ENCODE data around the gene NLRP4. TPM values are rescaled to one million over a fixed set of nuclear protein-coding genes. Genes with fewer than 3 reads are reported as not detected.
A peak's percentile ranks its signal among the peaks of the same experiment; 100 is the strongest.

NLRP4 gene, protein sequence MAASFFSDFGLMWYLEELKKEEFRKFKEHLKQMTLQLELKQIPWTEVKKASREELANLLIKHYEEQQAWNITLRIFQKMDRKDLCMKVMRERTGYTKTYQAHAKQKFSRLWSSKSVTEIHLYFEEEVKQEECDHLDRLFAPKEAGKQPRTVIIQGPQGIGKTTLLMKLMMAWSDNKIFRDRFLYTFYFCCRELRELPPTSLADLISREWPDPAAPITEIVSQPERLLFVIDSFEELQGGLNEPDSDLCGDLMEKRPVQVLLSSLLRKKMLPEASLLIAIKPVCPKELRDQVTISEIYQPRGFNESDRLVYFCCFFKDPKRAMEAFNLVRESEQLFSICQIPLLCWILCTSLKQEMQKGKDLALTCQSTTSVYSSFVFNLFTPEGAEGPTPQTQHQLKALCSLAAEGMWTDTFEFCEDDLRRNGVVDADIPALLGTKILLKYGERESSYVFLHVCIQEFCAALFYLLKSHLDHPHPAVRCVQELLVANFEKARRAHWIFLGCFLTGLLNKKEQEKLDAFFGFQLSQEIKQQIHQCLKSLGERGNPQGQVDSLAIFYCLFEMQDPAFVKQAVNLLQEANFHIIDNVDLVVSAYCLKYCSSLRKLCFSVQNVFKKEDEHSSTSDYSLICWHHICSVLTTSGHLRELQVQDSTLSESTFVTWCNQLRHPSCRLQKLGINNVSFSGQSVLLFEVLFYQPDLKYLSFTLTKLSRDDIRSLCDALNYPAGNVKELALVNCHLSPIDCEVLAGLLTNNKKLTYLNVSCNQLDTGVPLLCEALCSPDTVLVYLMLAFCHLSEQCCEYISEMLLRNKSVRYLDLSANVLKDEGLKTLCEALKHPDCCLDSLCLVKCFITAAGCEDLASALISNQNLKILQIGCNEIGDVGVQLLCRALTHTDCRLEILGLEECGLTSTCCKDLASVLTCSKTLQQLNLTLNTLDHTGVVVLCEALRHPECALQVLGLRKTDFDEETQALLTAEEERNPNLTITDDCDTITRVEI
- not detected in 2 replicates for total RNA-seq

DNA sequence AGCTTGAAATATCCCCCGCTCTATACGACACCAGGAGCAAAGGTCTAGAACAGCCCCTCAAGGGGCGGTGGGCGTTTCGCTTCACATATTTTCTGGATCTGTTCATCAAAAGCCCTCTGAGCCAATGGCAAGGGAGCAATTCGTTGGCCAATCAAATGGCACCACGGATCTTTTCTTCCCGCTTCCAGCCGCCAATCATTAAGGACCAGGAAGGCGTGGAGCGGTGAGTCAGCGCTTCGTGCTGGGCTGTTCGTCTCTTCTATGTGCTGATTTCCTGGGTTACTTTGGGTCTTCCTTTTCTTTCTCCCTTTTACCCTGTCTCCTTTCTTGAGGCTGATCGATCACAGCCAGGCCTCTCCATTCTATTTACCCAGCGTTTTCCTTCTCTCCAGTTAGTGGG lies at the start of gene NLRP4:
NLRP4 (plus strand) TSS at position 201 of the 400 bp plus-strand sequence. CDS start 15,541 bp downstream, outside the sequence.
- no peak for DNase-seq (ENCODE audit: low read depth)
- Histone ChIP-seq H3K36me3 (ENCODE audit: control insufficient read depth, insufficient read depth, low read length) (no peaks in the 10 kb centered on the region), H3K4me3 (ENCODE audit: low read depth, low read length) (no peak within 1 kb of the TSS), H3K27me3 (ENCODE audit: control insufficient read depth, insufficient read depth, low read length) (no peaks in the 10 kb centered on the region)
- TF ChIP-seq, protein P1, sequence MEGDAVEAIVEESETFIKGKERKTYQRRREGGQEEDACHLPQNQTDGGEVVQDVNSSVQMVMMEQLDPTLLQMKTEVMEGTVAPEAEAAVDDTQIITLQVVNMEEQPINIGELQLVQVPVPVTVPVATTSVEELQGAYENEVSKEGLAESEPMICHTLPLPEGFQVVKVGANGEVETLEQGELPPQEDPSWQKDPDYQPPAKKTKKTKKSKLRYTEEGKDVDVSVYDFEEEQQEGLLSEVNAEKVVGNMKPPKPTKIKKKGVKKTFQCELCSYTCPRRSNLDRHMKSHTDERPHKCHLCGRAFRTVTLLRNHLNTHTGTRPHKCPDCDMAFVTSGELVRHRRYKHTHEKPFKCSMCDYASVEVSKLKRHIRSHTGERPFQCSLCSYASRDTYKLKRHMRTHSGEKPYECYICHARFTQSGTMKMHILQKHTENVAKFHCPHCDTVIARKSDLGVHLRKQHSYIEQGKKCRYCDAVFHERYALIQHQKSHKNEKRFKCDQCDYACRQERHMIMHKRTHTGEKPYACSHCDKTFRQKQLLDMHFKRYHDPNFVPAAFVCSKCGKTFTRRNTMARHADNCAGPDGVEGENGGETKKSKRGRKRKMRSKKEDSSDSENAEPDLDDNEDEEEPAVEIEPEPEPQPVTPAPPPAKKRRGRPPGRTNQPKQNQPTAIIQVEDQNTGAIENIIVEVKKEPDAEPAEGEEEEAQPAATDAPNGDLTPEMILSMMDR (IDR thresholded peaks at IDR 0.05; ENCODE audit: insufficient read depth, low read length, poor library complexity, severe bottlenecking): no peak

DNA sequence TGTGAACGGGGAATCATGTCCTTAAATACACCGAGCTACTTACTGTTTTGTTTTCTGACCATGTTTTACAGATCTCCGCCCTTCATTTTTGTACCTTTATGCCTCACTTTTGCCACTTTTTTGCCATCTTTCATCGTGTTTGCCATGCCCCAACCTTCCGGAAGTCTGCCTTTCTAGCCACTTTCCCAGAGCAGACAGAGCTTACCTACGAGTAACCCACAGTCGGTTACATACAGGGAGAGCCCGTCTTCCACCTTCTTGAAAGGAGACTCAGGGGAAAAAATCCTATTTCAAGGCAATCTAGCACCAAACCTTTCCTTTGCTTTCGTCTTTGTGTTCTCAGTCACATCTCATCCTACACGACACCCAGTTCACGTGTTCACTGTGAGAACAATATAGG lies 41.3 kb upstream of the NLRP4 start:
- H3K27me3 ChIP-seq (ENCODE audit: control insufficient read depth, insufficient read depth, low read length): no peaks in the 10 kb centered on the region
- TF ChIP-seq, protein P1 (IDR thresholded peaks at IDR 0.05; ENCODE audit: insufficient read depth, low read length, poor library complexity, severe bottlenecking): no peak
- no peaks in the 10 kb centered on the region for H3K36me3 ChIP-seq (ENCODE audit: control insufficient read depth, insufficient read depth, low read length)
- DNase-seq (ENCODE audit: low read depth): no peak
- H3K4me3 ChIP-seq (ENCODE audit: low read depth, low read length): no peak overlapping the region

DNA sequence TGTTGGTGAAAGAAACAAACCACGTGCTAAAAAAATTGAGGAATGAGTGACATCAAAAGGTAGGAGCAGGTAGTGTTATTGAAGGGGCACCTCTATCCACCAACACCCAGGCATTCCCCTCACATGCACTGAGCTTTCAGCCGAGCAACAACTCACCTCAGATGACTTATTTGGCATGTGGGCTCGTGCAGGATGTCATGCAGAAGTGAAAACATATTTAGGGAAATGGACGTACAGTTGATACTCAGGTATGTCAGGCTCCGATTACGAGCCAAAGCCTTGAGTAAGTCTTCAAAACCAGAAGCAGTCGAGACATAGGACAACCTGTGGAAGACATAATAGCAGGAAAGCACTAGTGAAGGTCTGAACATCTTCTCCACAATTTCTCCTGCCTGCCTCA lies 34.9 kb upstream of the NLRP4 start:
- no peak for DNase-seq (ENCODE audit: low read depth)
- no peaks in the 10 kb centered on the region for H3K27me3 ChIP-seq (ENCODE audit: control insufficient read depth, insufficient read depth, low read length)
- no peak overlapping the region for H3K4me3 ChIP-seq (ENCODE audit: low read depth, low read length)
- TF ChIP-seq, protein P1 (IDR thresholded peaks at IDR 0.05; ENCODE audit: insufficient read depth, low read length, poor library complexity, severe bottlenecking): no peak
- H3K36me3 ChIP-seq (ENCODE audit: control insufficient read depth, insufficient read depth, low read length): no peaks in the 10 kb centered on the region

DNA sequence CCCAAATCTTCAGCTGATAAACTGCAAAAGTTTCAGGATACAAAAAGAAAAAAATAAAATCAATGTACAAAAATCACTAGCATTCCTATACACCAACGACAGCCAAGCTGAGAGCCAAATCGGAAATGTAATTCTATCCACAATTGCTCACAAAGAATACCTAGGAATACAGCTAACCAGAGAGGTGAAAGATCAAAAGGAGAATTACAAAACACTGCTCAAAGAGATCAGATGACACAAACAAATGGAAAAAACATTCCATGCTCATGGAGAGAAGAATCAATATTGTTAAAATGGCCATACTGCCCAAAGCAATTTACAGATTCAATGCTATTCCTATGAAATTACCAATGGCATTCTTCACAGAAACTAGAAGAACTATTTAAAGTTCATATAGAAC lies 34.1 kb upstream of the NLRP4 start:
- no peaks in the 10 kb centered on the region for H3K27me3 ChIP-seq (ENCODE audit: control insufficient read depth, insufficient read depth, low read length)

DNA sequence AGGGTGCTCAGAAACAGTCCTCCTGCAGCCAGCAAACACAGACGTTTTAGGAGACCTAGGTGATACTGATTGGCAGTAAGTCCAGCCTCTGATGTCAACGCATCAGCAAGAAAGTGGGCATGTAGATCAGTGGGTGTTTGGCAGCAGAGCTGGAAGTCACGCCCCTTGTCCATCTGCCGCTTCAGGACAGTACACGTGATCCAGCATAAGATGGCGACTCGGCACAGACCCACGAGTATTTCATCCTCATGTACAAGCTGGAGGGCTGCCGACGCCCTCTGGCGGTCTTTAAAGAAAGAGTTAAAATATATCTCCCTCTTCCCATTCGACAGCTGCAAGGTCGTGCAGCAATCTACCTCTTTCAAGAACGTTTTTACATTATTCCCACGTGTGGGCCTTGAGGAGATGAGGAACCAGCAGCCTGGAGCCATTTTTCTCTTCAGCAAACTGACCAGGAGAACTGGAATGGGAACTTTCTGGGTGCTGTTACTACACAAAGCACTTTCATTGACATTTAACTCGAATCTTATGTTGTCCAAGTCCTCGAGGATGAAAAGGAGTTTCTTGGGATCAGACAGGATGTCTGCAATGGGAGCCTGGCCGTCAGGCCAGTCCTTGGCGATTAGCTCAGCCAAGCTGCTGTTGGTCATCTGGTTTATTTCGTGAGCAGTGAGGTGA lies 26.8 kb upstream of the NLRP4 start:
- DNase-seq (ENCODE audit: low read depth): no peak
- TF ChIP-seq, protein P1 (IDR thresholded peaks at IDR 0.05; ENCODE audit: insufficient read depth, low read length, poor library complexity, severe bottlenecking): peak; percentile 12
- no peaks in the 10 kb centered on the region for H3K27me3 ChIP-seq (ENCODE audit: control insufficient read depth, insufficient read depth, low read length)

More for the DNA sequence above, 34.1 kb upstream of the NLRP4 start:
- no peak for DNase-seq (ENCODE audit: low read depth)
- H3K4me3 ChIP-seq (ENCODE audit: low read depth, low read length): no peak overlapping the region
- H3K36me3 ChIP-seq (ENCODE audit: control insufficient read depth, insufficient read depth, low read length): no peaks in the 10 kb centered on the region
- TF ChIP-seq, protein P1 (IDR thresholded peaks at IDR 0.05; ENCODE audit: insufficient read depth, low read length, poor library complexity, severe bottlenecking): no peak

More for the DNA sequence above, 26.8 kb upstream of the NLRP4 start:
- no peak overlapping the region for H3K4me3 ChIP-seq (ENCODE audit: low read depth, low read length)
- no peaks in the 10 kb centered on the region for H3K36me3 ChIP-seq (ENCODE audit: control insufficient read depth, insufficient read depth, low read length)

Measured in kidney epithelial cell (primary cell).